Osteoblast (primary cell): Measurements from ENCODE around the gene RAVER1. TPM values are rescaled to one million over a fixed set of nuclear protein-coding genes. Genes with fewer than 3 reads are reported as not detected.

Experiments used
- DNase-seq: peaks from one replicate; pipeline ENCODE4 v3.0.0; 2011; ENCODE audit warnings: low spot score, mixed read lengths; ENCODE audit not compliant: insufficient read length; ENCODE audit errors: missing footprints
- H2AFZ ChIP-seq: 2 replicates; pipeline ENCODE4 v1.6.0; 2011; ENCODE audit warnings: mild to moderate bottlenecking, low read length
- H3K27ac ChIP-seq: 2 replicates; pipeline ENCODE4 v1.5.1; 2011; ENCODE audit warnings: mild to moderate bottlenecking, low read depth, low read length, moderate library complexity
- H3K27me3 ChIP-seq: 2 replicates; pipeline ENCODE4 v1.6.0; 2012; ENCODE audit warnings: mild to moderate bottlenecking, control low read depth, inconsistent platforms, low read length, moderate library complexity; ENCODE audit not compliant: insufficient read depth
- H3K36me3 ChIP-seq: 2 replicates; pipeline ENCODE4 v1.5.1; 2011; ENCODE audit warnings: mild to moderate bottlenecking, low read length, control low read depth, moderate library complexity; ENCODE audit not compliant: insufficient read depth
- H3K4me1 ChIP-seq: 2 replicates; pipeline ENCODE4 v1.5.1; 2011; ENCODE audit warnings: mild to moderate bottlenecking, low read length, control low read depth, moderate library complexity; ENCODE audit not compliant: insufficient read depth
- H3K4me2 ChIP-seq: 2 replicates; pipeline ENCODE4 v1.6.0; 2011; ENCODE audit warnings: mild to moderate bottlenecking, low read length; ENCODE audit not compliant: insufficient read depth
- H3K4me3 ChIP-seq: fragments of 200-600 bp; sonication (generic); 3 replicates; pipeline ENCODE4 v1.5.1; 2012; ENCODE audit warnings: mild to moderate bottlenecking, low read length, inconsistent platforms; ENCODE audit not compliant: insufficient read depth
- H3K79me2 ChIP-seq: 2 replicates; pipeline ENCODE4 v1.6.0; 2012; ENCODE audit warnings: mild to moderate bottlenecking, low read length, control low read depth, inconsistent platforms; ENCODE audit not compliant: insufficient read depth
- H3K9me3 ChIP-seq: 2 replicates; pipeline ENCODE4 v1.5.1; 2011; ENCODE audit warnings: low read depth, low read length, control low read depth
- H4K20me1 ChIP-seq: 2 replicates; pipeline ENCODE4 v1.6.0; 2012; ENCODE audit warnings: mild to moderate bottlenecking, low read length, control low read depth; ENCODE audit not compliant: insufficient read depth
- CTCF ChIP-seq: IDR thresholded peaks from 2 replicates; pipeline ENCODE4 v1.5.1; 2011; ENCODE audit warnings: mild to moderate bottlenecking, low read depth, low read length, moderate library complexity; ENCODE audit errors: extremely low read depth
- total RNA-seq: library from RNA; depleted of rRNA; stranded (reverse); fragments of >200 nt; gene quantifications from 2 replicates; pipeline ENCODE4 v1.2.3, GENCODE V29; 2012

Gene RAVER1
- total RNA-seq, 1 donor: 8.0 TPM

DNA sequence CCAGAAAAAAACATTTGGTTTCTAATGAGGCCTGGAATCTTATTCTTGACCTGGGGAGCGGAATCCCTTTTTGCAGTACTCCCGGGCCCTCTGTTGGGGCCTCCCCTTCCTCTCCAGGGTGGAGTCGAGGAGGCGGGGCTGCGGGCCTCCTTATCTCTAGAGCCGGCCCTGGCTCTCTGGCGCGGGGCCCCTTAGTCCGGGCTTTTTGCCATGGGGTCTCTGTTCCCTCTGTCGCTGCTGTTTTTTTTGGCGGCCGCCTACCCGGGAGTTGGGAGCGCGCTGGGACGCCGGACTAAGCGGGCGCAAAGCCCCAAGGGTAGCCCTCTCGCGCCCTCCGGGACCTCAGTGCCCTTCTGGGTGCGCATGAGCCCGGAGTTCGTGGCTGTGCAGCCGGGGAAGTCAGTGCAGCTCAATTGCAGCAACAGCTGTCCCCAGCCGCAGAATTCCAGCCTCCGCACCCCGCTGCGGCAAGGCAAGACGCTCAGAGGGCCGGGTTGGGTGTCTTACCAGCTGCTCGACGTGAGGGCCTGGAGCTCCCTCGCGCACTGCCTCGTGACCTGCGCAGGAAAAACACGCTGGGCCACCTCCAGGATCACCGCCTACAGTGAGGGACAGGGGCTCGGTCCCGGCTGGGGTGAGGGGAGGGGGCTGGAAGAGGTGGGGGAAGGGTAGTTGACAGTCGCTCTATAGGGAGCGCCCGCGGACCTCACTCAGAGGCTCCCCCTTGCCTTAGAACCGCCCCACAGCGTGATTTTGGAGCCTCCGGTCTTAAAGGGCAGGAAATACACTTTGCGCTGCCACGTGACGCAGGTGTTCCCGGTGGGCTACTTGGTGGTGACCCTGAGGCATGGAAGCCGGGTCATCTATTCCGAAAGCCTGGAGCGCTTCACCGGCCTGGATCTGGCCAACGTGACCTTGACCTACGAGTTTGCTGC is 46.3 kb downstream of the RAVER1 start, which contains the start of gene ICAM4:
Gene ICAM4, plus strand, starts transcription at position 153 of the 935 bp plus-strand sequence. Its CDS starts 58 bp downstream, at position 211.
- Histone ChIP-seq H2AFZ (peak within 1 kb of the TSS; percentile 15), H3K27ac (no peak within 1 kb of the TSS)
- peak; percentile 81 for DNase-seq

DNA sequence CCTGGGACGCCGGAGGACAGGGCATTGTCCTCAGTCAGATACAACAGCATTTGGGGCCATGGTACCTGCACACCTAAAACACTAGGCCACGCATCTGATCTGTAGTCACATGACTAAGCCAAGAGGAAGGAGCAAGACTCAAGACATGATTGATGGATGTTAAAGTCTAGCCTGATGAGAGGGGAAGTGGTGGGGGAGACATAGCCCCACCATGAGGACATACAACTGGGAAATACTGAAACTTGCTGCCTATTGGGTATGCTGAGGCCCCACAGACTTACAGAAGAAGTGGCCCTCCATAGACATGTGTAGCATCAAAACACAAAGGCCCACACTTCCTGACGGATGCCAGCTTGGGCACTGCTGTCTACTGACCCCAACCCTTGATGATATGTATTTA is 47.9 kb downstream of the RAVER1 start:
- DNase-seq: peak; percentile 51
- no peaks in the 10 kb centered on the region for H3K9me3 ChIP-seq
- peaks cover 30% of the 10 kb centered on the region for H3K27me3 ChIP-seq
- no peak overlapping the region for H3K27ac ChIP-seq
- no peaks in the 10 kb centered on the region for H3K79me2 ChIP-seq
- peaks cover 8% of the 10 kb centered on the region for H3K4me1 ChIP-seq
- H3K4me2 ChIP-seq: no peak overlapping the region
- no peaks in the 10 kb centered on the region for H3K36me3 ChIP-seq
- peaks cover 1% of the 10 kb centered on the region for H4K20me1 ChIP-seq
- H3K4me3 ChIP-seq: no peak overlapping the region
- H2AFZ ChIP-seq: no peak overlapping the region
- TF ChIP-seq CTCF: no peak

More for the DNA sequence above, 46.3 kb downstream of the RAVER1 start, which contains the start of gene ICAM4:
- H3K4me2 ChIP-seq: peak within 1 kb of the TSS; percentile 23
- no peaks in the 10 kb centered on the region for H3K79me2 ChIP-seq
- peak within 1 kb of the TSS; percentile 10 for H3K4me3 ChIP-seq
- peaks cover 5% of the 10 kb centered on the region for H4K20me1 ChIP-seq
- no peaks in the 10 kb centered on the region for H3K9me3 ChIP-seq
- peaks cover 46% of the 10 kb centered on the region for H3K27me3 ChIP-seq
- TF ChIP-seq CTCF: no peak
- H3K4me1 ChIP-seq: peaks cover 14% of the 10 kb centered on the region
- H3K36me3 ChIP-seq: no peaks in the 10 kb centered on the region

GRCh38 chr19:10284960-10285278 is 48.4 kb downstream of the RAVER1 start:
- Histone ChIP-seq H3K36me3 (no peaks in the 10 kb centered on the region), H2AFZ (no peak overlapping the region), H3K27me3 (peaks cover 25% of the 10 kb centered on the region), H3K4me3 (no peak overlapping the region), H4K20me1 (no peaks in the 10 kb centered on the region), H3K4me1 (peaks cover 8% of the 10 kb centered on the region), H3K9me3 (no peaks in the 10 kb centered on the region), H3K4me2 (no peak overlapping the region), H3K27ac (no peak overlapping the region), H3K79me2 (no peaks in the 10 kb centered on the region)
- DNase-seq: peak; percentile 5
- no peak for TF ChIP-seq CTCF
